Measurements from ENCODE around the gene GLG1. TPM values are rescaled to one million over a fixed set of nuclear protein-coding genes. Genes with fewer than 3 reads are reported as not detected.
"Not testable (repeated sequence)": the region's sequence is repeated elsewhere in the genome, so short reads cannot be mapped to it uniquely, and the experiment has no call there.

The GLG1 gene
- total RNA-seq, 2 donors from 2014 or later = 69.6 to 98.9 TPM

DNA sequence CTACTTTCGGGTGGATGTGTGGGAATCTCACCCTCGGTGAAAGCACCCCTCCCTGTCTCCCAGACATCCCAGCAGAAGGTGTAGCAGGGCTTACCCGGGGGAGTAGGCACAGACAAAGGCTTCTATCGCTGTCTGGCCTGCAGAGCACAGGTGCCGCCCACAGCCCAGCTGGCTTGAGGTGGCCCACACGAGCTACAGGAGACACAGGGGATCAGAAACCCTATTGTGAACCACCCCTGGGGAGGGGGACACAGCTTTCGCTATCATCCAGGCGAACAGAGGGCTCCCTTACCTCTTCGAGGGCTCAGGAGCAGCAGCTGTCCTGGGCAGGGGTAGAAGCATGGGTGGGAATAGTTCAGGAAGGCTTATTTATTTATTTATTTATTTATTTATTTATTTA, 193.4 kb downstream of the GLG1 start:
- not testable (repeated sequence) for H3K4me1 Mint-ChIP-seq (ENCODE audit: low read depth in 2 of 2); H3K36me3 Mint-ChIP-seq; H3K27me3 Mint-ChIP-seq; H3K27ac Mint-ChIP-seq; H3K4me3 Mint-ChIP-seq; H3K9me3 Mint-ChIP-seq; DNase-seq (ENCODE audit: low spot score); ATAC-seq

DNA sequence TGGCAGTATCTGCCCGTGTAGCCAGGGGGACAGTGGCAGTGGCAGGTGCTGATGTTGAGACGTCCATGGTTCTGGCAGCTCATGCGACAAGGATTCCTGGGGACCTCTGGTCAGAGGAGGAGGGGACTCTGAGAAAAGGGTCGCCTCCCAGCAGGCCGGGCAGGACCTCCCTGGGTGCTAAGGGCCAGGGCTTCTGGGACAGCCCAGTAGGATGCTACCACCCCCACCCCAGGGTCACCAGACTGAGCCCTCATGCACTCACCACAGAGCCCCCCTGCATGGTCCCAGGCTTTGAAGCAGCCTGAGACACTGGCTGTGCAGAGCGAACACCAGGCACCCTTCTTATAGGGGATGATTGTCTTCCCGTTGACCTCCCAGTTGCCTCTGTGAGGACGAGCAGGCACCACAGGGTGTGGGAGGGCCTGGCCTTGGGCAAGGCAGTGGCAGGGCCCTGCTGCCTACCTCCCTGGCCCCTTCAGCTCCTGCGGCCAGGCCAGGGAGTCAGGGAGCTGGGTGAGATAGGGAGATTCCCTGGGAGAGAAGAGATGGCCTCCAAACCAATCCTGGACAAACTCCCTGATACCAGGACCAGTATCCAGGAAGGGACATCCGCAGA, 194.0 kb downstream of the GLG1 start:
- not testable (repeated sequence) for H3K4me1 Mint-ChIP-seq (ENCODE audit: low read depth in 2 of 2); DNase-seq (ENCODE audit: low spot score); H3K27me3 Mint-ChIP-seq; H3K4me3 Mint-ChIP-seq; H3K36me3 Mint-ChIP-seq; H3K27ac Mint-ChIP-seq; H3K9me3 Mint-ChIP-seq
- ATAC-seq = peak in 1 of 2 donors; percentile 15

DNA sequence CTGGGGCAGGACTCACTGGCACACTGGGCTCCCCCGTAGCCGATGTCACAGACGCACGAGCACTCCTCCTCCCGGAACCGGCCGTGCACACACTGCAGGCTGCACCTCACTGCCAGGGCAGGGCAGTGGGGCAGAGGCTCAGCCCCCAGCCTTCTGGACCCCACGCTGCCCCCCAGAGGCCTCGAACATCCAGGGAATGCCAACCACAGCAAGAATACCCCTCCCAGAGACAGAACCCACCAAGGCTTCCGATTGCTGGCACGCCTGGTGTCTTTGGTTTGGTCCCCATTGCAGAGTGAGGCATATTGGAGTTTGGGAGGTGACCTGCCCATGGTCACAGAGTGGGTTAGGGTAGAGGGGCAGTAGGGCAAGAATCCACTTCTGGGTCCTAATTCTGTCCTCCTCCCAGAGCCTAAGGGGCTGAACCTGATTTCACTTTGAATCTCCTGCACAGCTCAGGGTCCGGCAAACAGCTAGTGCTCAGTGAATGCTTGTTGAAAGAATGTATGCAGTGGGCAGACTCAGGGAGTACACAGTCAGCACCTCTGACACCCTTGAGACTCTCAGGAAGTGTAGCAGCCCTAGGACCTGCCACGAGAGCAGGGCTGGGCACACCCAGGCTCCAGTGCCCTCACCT, 194.7 kb downstream of the GLG1 start:
- H3K9me3 Mint-ChIP-seq; H3K36me3 Mint-ChIP-seq; H3K4me1 Mint-ChIP-seq (ENCODE audit: low read depth in 2 of 2); H3K27ac Mint-ChIP-seq; H3K4me3 Mint-ChIP-seq; DNase-seq (ENCODE audit: low spot score); H3K27me3 Mint-ChIP-seq: not testable (repeated sequence)
- peak in 1 of 2 donors; percentile 25 for ATAC-seq

DNA sequence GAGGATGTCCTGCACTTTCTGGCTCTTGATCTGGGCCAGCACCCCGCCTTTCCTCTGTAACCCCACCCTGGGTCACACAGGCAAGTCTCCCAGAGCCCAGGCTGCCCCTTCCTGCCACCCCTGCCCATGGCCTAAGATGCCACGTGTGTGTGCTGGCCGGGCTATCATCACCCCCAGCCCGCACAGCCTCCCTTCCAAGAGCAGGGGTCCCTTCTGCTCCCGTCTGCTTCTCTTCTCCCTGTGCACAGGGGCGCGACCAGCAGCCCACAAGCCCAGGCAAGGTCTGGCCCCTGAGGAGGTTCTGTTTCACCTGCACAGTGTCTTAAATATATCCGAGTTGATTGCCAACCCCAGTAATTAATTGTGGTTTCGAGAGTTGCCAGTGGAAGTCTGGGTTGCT, 195.9 kb downstream of the GLG1 start:
- H3K4me3 Mint-ChIP-seq; ATAC-seq; H3K4me1 Mint-ChIP-seq (ENCODE audit: low read depth in 2 of 2); H3K36me3 Mint-ChIP-seq; DNase-seq (ENCODE audit: low spot score); H3K27me3 Mint-ChIP-seq; H3K27ac Mint-ChIP-seq; H3K9me3 Mint-ChIP-seq: not testable (repeated sequence)

DNA sequence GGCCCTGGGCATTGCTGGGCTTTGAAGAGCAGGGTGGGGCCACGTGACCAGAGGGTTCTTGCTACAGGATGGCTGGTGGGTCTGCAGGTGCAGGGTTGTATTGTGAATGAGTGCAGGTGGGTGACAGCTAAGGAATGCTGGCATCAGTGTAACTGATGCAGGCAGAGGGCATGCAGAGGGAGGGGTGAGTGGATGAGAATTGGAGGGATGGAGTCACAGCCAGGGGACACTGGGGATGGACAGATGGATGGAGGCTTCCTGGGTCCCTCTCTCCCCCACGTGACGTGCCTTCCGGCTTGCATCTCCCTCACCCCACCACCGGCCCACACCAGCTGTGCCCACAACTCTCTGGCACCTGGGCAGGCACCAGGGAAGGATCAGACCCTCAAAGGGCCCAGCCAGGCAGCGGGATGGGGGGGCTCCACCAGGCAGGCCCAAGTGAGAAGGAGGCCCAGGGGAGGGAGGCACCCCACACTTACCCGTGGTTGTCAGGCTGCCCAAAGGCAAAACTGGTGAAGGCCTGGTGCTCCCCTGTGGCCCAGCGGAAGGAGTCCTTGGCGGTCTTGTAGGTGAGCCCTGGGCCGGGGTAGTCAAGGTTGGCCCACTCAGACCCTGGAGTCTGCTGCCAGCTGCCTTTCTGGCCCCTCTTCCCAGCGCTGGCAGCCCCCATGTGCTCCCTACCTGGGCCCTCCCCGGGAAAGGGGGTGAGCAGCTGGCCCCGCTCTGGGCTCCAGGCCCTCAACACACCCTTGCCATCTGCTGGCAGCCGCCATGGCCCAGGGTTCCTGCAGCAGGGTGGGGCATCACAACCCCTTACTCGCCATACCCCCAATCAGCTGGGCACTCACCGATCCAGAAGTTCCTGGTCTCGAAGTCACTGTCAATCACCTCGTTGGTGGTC, 196.6 kb downstream of the GLG1 start:
- not testable (repeated sequence) for DNase-seq (ENCODE audit: low spot score); H3K4me3 Mint-ChIP-seq; H3K27ac Mint-ChIP-seq; H3K9me3 Mint-ChIP-seq; H3K27me3 Mint-ChIP-seq; ATAC-seq; H3K4me1 Mint-ChIP-seq (ENCODE audit: low read depth in 2 of 2); H3K36me3 Mint-ChIP-seq

DNA sequence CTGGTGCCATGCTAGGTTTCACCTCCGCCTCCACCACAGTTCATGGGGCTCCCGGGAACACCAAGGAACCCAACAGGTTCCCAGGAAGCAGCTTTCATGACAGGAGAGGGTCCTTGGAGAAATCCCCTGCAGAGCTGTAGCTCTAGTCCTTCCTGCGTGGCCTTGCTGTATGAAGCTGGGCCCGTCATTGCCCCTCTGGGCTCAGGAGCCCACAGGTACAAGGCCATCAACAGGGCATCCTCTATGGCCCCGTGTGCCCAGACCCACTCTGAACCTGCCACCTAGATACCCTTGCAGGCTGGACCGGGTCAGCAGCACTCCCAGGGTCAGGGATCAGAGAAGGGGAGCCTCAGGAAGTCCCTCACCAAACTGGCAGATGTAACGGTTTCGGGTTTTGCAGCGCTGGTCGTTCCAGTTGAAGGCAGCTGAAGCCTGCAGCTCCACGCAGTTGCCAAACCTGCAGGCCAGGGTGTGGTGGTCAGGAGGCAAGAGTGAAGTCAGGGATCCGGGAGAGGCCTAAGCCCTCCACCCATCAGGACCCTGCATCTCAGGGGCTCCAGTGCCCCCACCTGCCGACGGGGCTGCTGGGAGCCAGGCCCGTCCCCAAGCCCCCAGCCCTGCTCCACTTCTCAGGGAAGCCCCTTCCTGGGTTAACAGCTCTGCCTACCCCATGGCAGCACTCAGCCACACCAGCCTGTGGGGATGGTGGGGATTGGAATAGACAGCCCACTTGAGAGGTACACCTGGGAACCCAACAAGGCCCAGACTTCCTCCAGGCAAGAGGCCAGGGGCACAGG, 197.5 kb downstream of the GLG1 start:
- not testable (repeated sequence) for H3K9me3 Mint-ChIP-seq; H3K27ac Mint-ChIP-seq; H3K36me3 Mint-ChIP-seq; H3K4me3 Mint-ChIP-seq; ATAC-seq; H3K27me3 Mint-ChIP-seq; DNase-seq (ENCODE audit: low spot score); H3K4me1 Mint-ChIP-seq (ENCODE audit: low read depth in 2 of 2)

DNA sequence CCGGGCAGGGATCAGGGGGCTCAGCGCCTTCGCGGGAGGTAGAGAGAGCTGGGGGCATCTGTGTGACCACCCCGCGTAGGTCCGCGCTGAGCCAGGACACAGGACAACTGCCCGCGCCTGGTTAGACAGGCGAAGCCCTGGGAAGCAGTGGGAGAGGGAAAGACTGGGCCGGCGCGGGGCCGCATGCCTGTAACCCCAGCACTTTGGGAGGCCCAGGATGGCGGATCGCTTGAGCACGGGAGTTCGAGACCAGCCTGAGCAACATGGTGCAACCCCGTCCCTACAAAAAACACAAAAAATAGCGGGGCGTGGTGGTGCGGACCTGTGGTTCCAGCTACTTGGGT, 199.6 kb downstream of the GLG1 start:
- H3K27ac Mint-ChIP-seq; H3K36me3 Mint-ChIP-seq; H3K9me3 Mint-ChIP-seq; H3K4me1 Mint-ChIP-seq (ENCODE audit: low read depth in 2 of 2); H3K27me3 Mint-ChIP-seq; DNase-seq (ENCODE audit: low spot score): not testable (repeated sequence)
- peak overlapping the region; percentile 47 for H3K4me3 Mint-ChIP-seq
- ATAC-seq = peak; percentile 6 to 37

DNA sequence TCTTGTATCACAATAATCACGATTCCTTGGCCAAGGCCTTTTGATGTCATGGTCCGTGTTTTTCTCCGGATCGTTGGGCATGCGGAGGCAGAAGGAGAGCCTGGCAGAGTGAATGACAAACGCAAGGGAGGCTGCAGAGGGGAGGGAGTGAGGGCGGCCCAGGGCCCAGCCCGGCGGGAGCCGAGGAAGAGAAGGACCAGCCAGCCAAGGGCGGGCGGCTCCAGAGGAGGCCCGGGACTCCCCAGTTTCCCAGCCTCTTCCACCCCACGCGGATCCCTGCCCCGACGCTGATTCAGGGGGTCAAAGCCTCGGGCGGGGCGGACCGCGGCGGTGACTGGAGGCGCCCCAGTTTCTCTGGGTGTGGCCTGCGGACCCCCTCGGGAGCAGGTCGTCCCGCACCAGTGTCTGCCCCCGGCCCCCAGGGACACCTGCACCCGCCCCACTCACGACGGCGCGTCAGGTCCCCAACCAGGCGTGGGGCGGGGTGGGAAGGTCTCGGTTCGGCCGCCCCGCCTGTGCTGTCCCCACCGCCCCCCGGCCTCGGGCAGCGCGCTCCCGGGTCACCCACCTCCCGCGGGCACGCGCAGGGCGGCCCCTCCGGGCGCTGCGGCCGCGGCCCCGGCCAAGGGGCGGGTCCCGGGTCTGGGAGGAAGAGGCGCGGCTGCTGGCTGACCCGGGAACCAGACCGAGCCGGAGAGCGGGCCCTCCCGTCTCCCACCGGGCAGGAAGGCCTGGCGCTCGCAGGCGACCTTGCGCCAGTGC, 200.1 kb downstream of the GLG1 start:
- H3K27ac Mint-ChIP-seq; H3K9me3 Mint-ChIP-seq; DNase-seq (ENCODE audit: low spot score); H3K4me1 Mint-ChIP-seq (ENCODE audit: low read depth in 2 of 2); H3K27me3 Mint-ChIP-seq; H3K36me3 Mint-ChIP-seq: not testable (repeated sequence)
- H3K4me3 Mint-ChIP-seq = peak overlapping the region; percentile 47
- ATAC-seq = peak; percentile 81

DNA sequence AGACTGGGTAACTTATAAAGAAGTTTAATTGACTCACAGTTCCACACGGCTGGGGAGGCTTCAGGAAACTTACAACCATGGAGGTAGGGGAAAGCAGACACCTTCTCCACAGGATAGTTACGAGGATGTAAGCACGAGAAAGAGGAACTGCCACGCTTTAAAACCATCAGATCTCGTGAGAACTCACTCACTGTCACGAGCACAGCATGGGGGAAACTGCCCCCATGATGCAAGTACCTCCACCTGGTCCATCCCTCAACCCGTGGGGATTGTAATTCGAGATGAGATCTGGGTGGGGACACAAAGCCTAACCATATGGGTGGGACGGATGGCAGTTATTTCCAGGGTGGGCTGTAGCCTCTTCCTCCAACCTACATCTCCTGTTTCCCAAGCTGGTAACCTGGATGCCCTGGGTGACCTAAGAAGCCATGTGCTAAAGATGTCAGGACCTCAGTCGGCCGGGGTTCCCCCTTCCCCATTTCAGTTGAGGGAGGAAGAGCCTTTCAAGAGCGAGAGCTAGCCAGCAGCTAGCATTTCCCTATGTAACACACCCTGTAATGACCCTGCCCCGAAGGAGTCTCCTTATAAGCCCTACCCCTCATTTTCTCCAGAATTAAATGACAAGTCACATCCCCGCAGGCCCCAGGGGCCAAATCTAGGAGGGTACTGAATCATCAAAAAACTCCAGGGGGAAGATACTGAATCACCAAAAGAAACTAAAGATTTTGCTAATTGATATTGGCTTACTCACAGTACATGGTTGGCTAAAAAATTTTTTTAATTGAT, 202.6 kb downstream of the GLG1 start:
- not testable (repeated sequence) for H3K27me3 Mint-ChIP-seq; DNase-seq (ENCODE audit: low spot score); H3K9me3 Mint-ChIP-seq; H3K36me3 Mint-ChIP-seq; H3K27ac Mint-ChIP-seq; H3K4me3 Mint-ChIP-seq; ATAC-seq; H3K4me1 Mint-ChIP-seq (ENCODE audit: low read depth in 2 of 2)

DNA sequence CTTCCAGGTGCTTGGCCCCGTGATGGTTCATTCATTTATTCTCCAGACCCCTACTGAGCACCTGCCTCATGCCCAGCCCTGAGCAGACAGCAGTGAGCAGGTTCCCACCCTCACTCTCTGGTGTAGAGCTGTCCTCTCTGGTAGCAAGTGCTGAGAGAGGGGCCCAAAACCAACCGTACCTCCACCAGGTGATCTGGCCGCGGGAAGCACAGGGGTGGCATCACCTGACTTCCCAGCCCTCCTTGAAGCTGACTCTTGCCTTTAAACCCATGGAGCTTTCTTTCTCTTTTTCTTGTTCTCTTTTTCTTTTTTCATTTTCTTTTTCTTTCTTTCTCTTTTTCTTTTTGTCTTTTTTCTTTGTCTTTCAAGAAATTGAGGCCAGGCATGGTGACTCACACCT, 206.7 kb downstream of the GLG1 start:
- H3K36me3 Mint-ChIP-seq, H3K9me3 Mint-ChIP-seq, H3K4me3 Mint-ChIP-seq: not testable (repeated sequence)

DNA sequence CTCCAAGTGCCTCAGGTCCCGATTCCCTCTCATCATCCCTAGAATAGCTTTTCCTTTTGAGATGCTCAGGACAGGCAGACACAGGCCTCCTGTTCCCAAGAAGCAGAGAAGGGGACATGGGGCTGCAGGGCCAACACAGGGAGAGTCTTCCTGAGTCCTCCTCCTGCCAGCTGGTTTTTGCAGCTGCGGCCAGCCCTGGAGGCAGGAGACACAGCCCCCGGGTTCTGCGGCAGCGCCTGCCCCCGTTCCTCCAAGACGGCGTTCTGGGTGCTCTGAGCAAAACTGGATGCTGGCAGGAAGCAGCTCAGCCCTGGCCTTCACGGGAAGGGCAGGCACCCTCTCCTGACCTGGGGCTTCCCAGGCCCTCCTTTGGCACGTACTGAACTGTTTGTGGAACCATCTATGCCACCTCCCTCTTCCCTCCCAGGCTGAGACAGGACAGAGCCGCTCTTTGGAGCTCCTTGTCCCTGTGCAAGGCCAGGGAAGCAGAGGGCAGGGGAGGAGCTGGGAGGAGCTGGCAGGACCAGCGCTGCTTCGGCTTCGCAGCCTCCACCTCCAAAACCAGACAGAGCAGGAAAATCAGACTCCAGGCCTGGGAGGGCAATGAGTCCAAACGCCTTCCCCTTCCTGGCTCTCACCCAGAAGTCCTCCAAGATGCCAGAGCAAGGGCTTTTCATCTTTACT, 208.6 kb downstream of the GLG1 start:
- H3K27ac Mint-ChIP-seq; H3K36me3 Mint-ChIP-seq; H3K9me3 Mint-ChIP-seq; DNase-seq (ENCODE audit: low spot score); H3K4me3 Mint-ChIP-seq; H3K27me3 Mint-ChIP-seq; H3K4me1 Mint-ChIP-seq (ENCODE audit: low read depth in 2 of 2): not testable (repeated sequence)
- peak; percentile 37 to 41 for ATAC-seq

More for the DNA sequence above, 206.7 kb downstream of the GLG1 start:
- not testable (repeated sequence) for H3K27me3 Mint-ChIP-seq; H3K27ac Mint-ChIP-seq; DNase-seq (ENCODE audit: low spot score); ATAC-seq; H3K4me1 Mint-ChIP-seq (ENCODE audit: low read depth in 2 of 2)
